Esophagus muscularis mucosa (tissue), 4 donors: ENCODE measurements around the gene RNU6-8.

Source experiments
- EP300 ChIP-seq: sonication (generic); formaldehyde crosslinking; IDR thresholded peaks from one replicate; pipeline ENCODE4 v1.6.1; 2017; ENCODE audit warnings: antibody characterized with exemption
- POLR2AphosphoS5 ChIP-seq, 2 donors: sonication (generic); formaldehyde crosslinking; IDR thresholded peaks; one replicate each; pipeline ENCODE4 v1.6.1; 2017; ENCODE audit warnings: antibody characterized with exemption in 2 of 2
- TF ChIP-seq, protein P1 (sequence below), 3 experiments: fragments of 200-600 bp in 2 of 3; fragments of 450-650 bp in 1 of 3; sonication (generic) in 2 of 3; IDR thresholded peaks; one replicate each; pipeline ENCODE4 v1.5.1; 2017 to 2019; ENCODE audit warnings: antibody characterized with exemption in 3 of 3, mild to moderate bottlenecking in 2 of 3, moderate library complexity in 1 of 3

GRCh38 chr14:32249371-32249770 lies 46.3 kb upstream of the RNU6-8 start:
- TF ChIP-seq, protein P1, sequence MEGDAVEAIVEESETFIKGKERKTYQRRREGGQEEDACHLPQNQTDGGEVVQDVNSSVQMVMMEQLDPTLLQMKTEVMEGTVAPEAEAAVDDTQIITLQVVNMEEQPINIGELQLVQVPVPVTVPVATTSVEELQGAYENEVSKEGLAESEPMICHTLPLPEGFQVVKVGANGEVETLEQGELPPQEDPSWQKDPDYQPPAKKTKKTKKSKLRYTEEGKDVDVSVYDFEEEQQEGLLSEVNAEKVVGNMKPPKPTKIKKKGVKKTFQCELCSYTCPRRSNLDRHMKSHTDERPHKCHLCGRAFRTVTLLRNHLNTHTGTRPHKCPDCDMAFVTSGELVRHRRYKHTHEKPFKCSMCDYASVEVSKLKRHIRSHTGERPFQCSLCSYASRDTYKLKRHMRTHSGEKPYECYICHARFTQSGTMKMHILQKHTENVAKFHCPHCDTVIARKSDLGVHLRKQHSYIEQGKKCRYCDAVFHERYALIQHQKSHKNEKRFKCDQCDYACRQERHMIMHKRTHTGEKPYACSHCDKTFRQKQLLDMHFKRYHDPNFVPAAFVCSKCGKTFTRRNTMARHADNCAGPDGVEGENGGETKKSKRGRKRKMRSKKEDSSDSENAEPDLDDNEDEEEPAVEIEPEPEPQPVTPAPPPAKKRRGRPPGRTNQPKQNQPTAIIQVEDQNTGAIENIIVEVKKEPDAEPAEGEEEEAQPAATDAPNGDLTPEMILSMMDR (IDR thresholded peaks at IDR 0.05) = no peak
- TF ChIP-seq POLR2AphosphoS5 (IDR thresholded peaks at IDR 0.05) (no peak), EP300 (no peak)
